Urinary bladder (tissue), 4 donors: Measurements from ENCODE around the gene PRPF6. TPM values are rescaled to one million over a fixed set of nuclear protein-coding genes. Genes with fewer than 3 reads are reported as not detected.
A peak's percentile ranks its signal among the peaks of the same experiment; 100 is the strongest.

ENCODE experiments used
- DNase-seq: peaks from one replicate; pipeline ENCODE4 v3.0.0-alpha.2; 2015; ENCODE audit errors: extremely low spot score
- H3K27ac ChIP-seq: one replicate; pipeline ENCODE4 v1.5.1; 2013; ENCODE audit warnings: low read depth, mild to moderate bottlenecking, moderate library complexity
- H3K36me3 ChIP-seq: one replicate; pipeline ENCODE4 v1.6.1; 2013; ENCODE audit warnings: mild to moderate bottlenecking, moderate library complexity; ENCODE audit not compliant: insufficient read depth
- H3K4me1 ChIP-seq: one replicate; pipeline ENCODE4 v1.6.1; 2013; ENCODE audit warnings: mild to moderate bottlenecking, moderate library complexity; ENCODE audit not compliant: insufficient read depth
- H3K4me3 ChIP-seq: one replicate; pipeline ENCODE4 v1.5.1; 2013; ENCODE audit warnings: low read depth, low read length
- WGBS: extraction: QIAGEN DNeasy Blood & Tissue Kit; methylation state at CpG from one replicate; pipeline ENCODE4 v1.1.7; 2013; 5-methylcytosine and 5-hydroxymethylcytosine counted together
- polyA plus RNA-seq: library from polyadenylated mRNA; stranded (reverse); fragments of 200-250 nt; gene quantifications from one replicate; pipeline ENCODE4 v1.2.3, GENCODE V29; 2013
- total RNA-seq: library from RNA; depleted of rRNA; stranded (reverse); fragments of >200 nt; gene quantifications from one replicate; pipeline ENCODE4 v1.2.3, GENCODE V29; 2014
- donor health status: healthy with polysubstance abuse.
- donor health status: healthy.

Gene PRPF6
- total and polyA plus RNA-seq, 2 donors, result 44.1 to 71.8 TPM

GRCh38 chr20:64048402-64049044 is 67.6 kb downstream of the PRPF6 start:
- Histone ChIP-seq H3K4me3 (peak overlapping the region; percentile 43), H3K4me1 (peaks cover 1% of the 10 kb centered on the region), H3K36me3 (no peaks in the 10 kb centered on the region), H3K27ac (no peak overlapping the region)
- no peak for DNase-seq
- WGBS, result 3% methylated on average over 101 of the region's 101 CpGs

- under 1% methylated on average over 109 of the region's 111 CpGs for WGBS
- H3K4me3 ChIP-seq, result peak within 1 kb of the TSS; percentile 43
These were observed 68.3 kb downstream of the PRPF6 start, which contains the start of gene SOX18 for GRCh38 chr20:64049060-64049877. Gene SOX18, minus strand, starts transcription at chr20:64049639. Its CDS starts 123 bp downstream, at chr20:64049516.

GRCh38 chr20:64049878-64050260 is 68.9 kb downstream of the PRPF6 start:
- no peak for DNase-seq
- peak overlapping the region; percentile 12 for H3K27ac ChIP-seq
- 27% methylated on average over 16 of the region's 16 CpGs for WGBS
- H3K36me3 ChIP-seq, result no peaks in the 10 kb centered on the region
- H3K4me1 ChIP-seq, result peaks cover 1% of the 10 kb centered on the region
- H3K4me3 ChIP-seq, result peak overlapping the region; percentile 43

More at GRCh38 chr20:64049060-64049877, 68.3 kb downstream of the PRPF6 start, which contains the start of gene SOX18:
- no peak for DNase-seq
- H3K27ac ChIP-seq, result peak within 1 kb of the TSS; percentile 12
- H3K4me1 ChIP-seq, result peaks cover 1% of the 10 kb centered on the region
- no peaks in the 10 kb centered on the region for H3K36me3 ChIP-seq

- WGBS, result 76% methylated on average over 23 of the region's 23 CpGs
- DNase-seq, result no peak
- H3K36me3 ChIP-seq, result no peaks in the 10 kb centered on the region
- H3K4me3 ChIP-seq, result no peak overlapping the region
- H3K4me1 ChIP-seq, result no peaks in the 10 kb centered on the region
- no peak overlapping the region for H3K27ac ChIP-seq
These were observed 69.5 kb downstream of the PRPF6 start for GRCh38 chr20:64050261-64051032.

GRCh38 chr20:64051033-64051452 is 70.1 kb downstream of the PRPF6 start:
- H3K36me3 ChIP-seq, result no peaks in the 10 kb centered on the region
- no peak overlapping the region for H3K4me3 ChIP-seq
- WGBS, result 80% methylated on average over 11 of the region's 11 CpGs
- no peak for DNase-seq
- H3K4me1 ChIP-seq, result no peaks in the 10 kb centered on the region
- no peak overlapping the region for H3K27ac ChIP-seq

GRCh38 chr20:64051561-64052325 is 70.8 kb downstream of the PRPF6 start:
- DNase-seq, result no peak
- 79% methylated on average over 15 of the region's 15 CpGs for WGBS
- Histone ChIP-seq H3K27ac (no peak overlapping the region), H3K4me1 (no peaks in the 10 kb centered on the region), H3K4me3 (no peak overlapping the region), H3K36me3 (no peaks in the 10 kb centered on the region)

GRCh38 chr20:64052326-64052722 is 71.4 kb downstream of the PRPF6 start:
- Histone ChIP-seq H3K4me1 (no peaks in the 10 kb centered on the region), H3K27ac (no peak overlapping the region), H3K4me3 (no peak overlapping the region), H3K36me3 (no peaks in the 10 kb centered on the region)
- WGBS, result 76% methylated on average over 10 of the region's 10 CpGs
- no peak for DNase-seq

- H3K4me3 ChIP-seq, result no peak overlapping the region
- no peak for DNase-seq
- H3K4me1 ChIP-seq, result no peaks in the 10 kb centered on the region
- no peaks in the 10 kb centered on the region for H3K36me3 ChIP-seq
- 78% methylated on average over 33 of the region's 33 CpGs for WGBS
- H3K27ac ChIP-seq, result no peak overlapping the region
These were observed 72.3 kb downstream of the PRPF6 start for GRCh38 chr20:64052987-64053840.

GRCh38 chr20:64053841-64054661 is 73.1 kb downstream of the PRPF6 start:
- WGBS, result 29% methylated on average over 17 of the region's 17 CpGs
- H3K36me3 ChIP-seq, result no peaks in the 10 kb centered on the region
- H3K27ac ChIP-seq, result no peak overlapping the region
- H3K4me1 ChIP-seq, result no peaks in the 10 kb centered on the region
- H3K4me3 ChIP-seq, result no peak overlapping the region
- DNase-seq, result peak; percentile 37

GRCh38 chr20:64055396-64055892 is 74.5 kb downstream of the PRPF6 start:
- Histone ChIP-seq H3K4me3 (no peak overlapping the region), H3K4me1 (no peaks in the 10 kb centered on the region), H3K27ac (no peak overlapping the region), H3K36me3 (no peaks in the 10 kb centered on the region)
- 72% methylated on average over 9 of the region's 9 CpGs for WGBS
- DNase-seq, result no peak

GRCh38 chr20:64055893-64056638 is 75.1 kb downstream of the PRPF6 start:
- Histone ChIP-seq H3K36me3 (no peaks in the 10 kb centered on the region), H3K4me3 (no peak overlapping the region), H3K4me1 (no peaks in the 10 kb centered on the region), H3K27ac (no peak overlapping the region)
- WGBS, result 55% methylated on average over 22 of the region's 22 CpGs
- no peak for DNase-seq
